Measurements from ENCODE around the gene PLPPR5.

DNA sequence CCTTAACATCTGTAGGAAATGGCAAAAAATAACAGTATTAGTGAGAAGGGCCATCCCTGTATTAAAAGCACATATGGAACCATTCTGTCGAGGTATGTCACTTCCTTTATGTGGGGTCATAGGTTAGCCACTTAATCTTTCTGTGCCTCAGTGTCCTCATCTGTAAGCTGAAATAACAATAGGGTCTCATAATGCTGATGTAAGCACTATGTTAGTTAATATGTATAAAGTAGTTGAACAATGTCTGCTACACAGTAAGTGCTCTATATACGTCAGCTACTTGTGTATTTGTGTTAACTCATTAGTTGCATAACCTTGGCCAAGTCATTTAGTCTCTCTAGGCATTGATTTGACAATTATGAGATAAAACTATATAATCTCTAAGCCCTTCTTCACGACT is 11.8 kb downstream of the PLPPR5 start:
- TF ChIP-seq ZNF274 (IDR thresholded peaks at IDR 0.05; ENCODE audit: low read depth, low read length) (no peak), YY1 (IDR thresholded peaks at IDR 0.05; ENCODE audit: insufficient read depth, insufficient read length) (no peak)
